Endothelial cell (in vitro differentiated cells): ENCODE results near the gene ZNF423. TPM values are rescaled to one million over a fixed set of nuclear protein-coding genes. Genes with fewer than 3 reads are reported as not detected.

ENCODE experiments used
- DNase-seq: peaks from one replicate; pipeline ENCODE4 v3.0.0; 2021; ENCODE audit warnings: low spot score
- H3K27ac Mint-ChIP-seq: one replicate; pipeline ENCODE4 v1.8.0; 2021; ENCODE audit warnings: mixed read lengths, inconsistent platforms; ENCODE audit not compliant: unreplicated experiment
- H3K27me3 Mint-ChIP-seq: one replicate; pipeline ENCODE4 v1.8.0; 2021; ENCODE audit warnings: mild to moderate bottlenecking, moderate library complexity, mixed read lengths, inconsistent platforms; ENCODE audit not compliant: unreplicated experiment
- H3K36me3 Mint-ChIP-seq: one replicate; pipeline ENCODE4 v1.8.0; 2021; ENCODE audit warnings: mild to moderate bottlenecking, low read depth, mixed read lengths, inconsistent platforms; ENCODE audit not compliant: unreplicated experiment
- H3K4me1 Mint-ChIP-seq: one replicate; pipeline ENCODE4 v1.8.0; 2021; ENCODE audit warnings: mild to moderate bottlenecking, mixed read lengths, inconsistent platforms; ENCODE audit not compliant: unreplicated experiment
- H3K4me3 Mint-ChIP-seq: one replicate; pipeline ENCODE4 v1.8.0; 2021; ENCODE audit warnings: mild to moderate bottlenecking, mixed read lengths, inconsistent platforms; ENCODE audit not compliant: unreplicated experiment
- H3K9me3 Mint-ChIP-seq: one replicate; pipeline ENCODE4 v1.8.0; 2021; ENCODE audit warnings: mixed read lengths, inconsistent platforms; ENCODE audit not compliant: unreplicated experiment
- CTCF ChIP-seq: fragments of 200-600 bp; sonication (generic); IDR thresholded peaks from one replicate; pipeline ENCODE4 v1.5.0; 2021; ENCODE audit warnings: antibody characterized with exemption; ENCODE audit not compliant: unreplicated experiment
- total RNA-seq: library from RNA; stranded (reverse); fragmentation: NEBNext Ultra II Directional; extraction: Animal tissue kit (Norgen Biotek cat#: 25700); gene quantifications from one replicate; pipeline ENCODE4 v1.2.1, GENCODE V29; 2021; ENCODE audit not compliant: unreplicated experiment

ZNF423 gene
- total RNA-seq, 1 donor from 2014 or later: 44.8 TPM

GRCh38 chr16:49459953-49460735 is 395.8 kb downstream of the ZNF423 start:
- peaks cover 6% of the 10 kb centered on the region for H3K27me3 Mint-ChIP-seq
- no peak for DNase-seq
- no peak overlapping the region for H3K27ac Mint-ChIP-seq
- H3K4me1 Mint-ChIP-seq: peaks cover 10% of the 10 kb centered on the region
- no peak for TF ChIP-seq CTCF
- no peaks in the 10 kb centered on the region for H3K9me3 Mint-ChIP-seq
- no peak overlapping the region for H3K4me3 Mint-ChIP-seq
- peaks cover 9% of the 10 kb centered on the region for H3K36me3 Mint-ChIP-seq

GRCh38 chr16:49458656-49459445 is 397.1 kb downstream of the ZNF423 start:
- Mint-ChIP-seq H3K4me3 (no peak overlapping the region), H3K27ac (no peak overlapping the region), H3K36me3 (peaks cover 9% of the 10 kb centered on the region), H3K27me3 (peaks cover 5% of the 10 kb centered on the region), H3K4me1 (peaks cover 9% of the 10 kb centered on the region), H3K9me3 (no peaks in the 10 kb centered on the region)
- DNase-seq: no peak
- TF ChIP-seq CTCF: no peak

- Mint-ChIP-seq H3K4me1 (peaks cover 15% of the 10 kb centered on the region), H3K4me3 (no peak overlapping the region), H3K9me3 (no peaks in the 10 kb centered on the region), H3K27me3 (peaks cover 5% of the 10 kb centered on the region), H3K36me3 (peaks cover 14% of the 10 kb centered on the region), H3K27ac (no peak overlapping the region)
- no peak for DNase-seq
- TF ChIP-seq CTCF: no peak
These were observed 397.7 kb downstream of the ZNF423 start for GRCh38 chr16:49458243-49458642.

GRCh38 chr16:49457196-49457595 is 398.7 kb downstream of the ZNF423 start:
- DNase-seq: no peak
- no peak for TF ChIP-seq CTCF
- H3K4me3 Mint-ChIP-seq: no peak overlapping the region
- no peak overlapping the region for H3K27ac Mint-ChIP-seq
- H3K4me1 Mint-ChIP-seq: peaks cover 23% of the 10 kb centered on the region
- H3K36me3 Mint-ChIP-seq: peaks cover 10% of the 10 kb centered on the region
- H3K9me3 Mint-ChIP-seq: no peaks in the 10 kb centered on the region
- peaks cover 2% of the 10 kb centered on the region for H3K27me3 Mint-ChIP-seq

GRCh38 chr16:49456763-49457162 is 399.1 kb downstream of the ZNF423 start:
- Mint-ChIP-seq H3K27me3 (peaks cover 2% of the 10 kb centered on the region), H3K27ac (no peak overlapping the region), H3K9me3 (no peaks in the 10 kb centered on the region), H3K4me3 (no peak overlapping the region), H3K4me1 (peaks cover 28% of the 10 kb centered on the region), H3K36me3 (peaks cover 10% of the 10 kb centered on the region)
- DNase-seq: no peak
- no peak for TF ChIP-seq CTCF
